DOHH2 (cell line): ENCODE measurements around the gene CTNNBIP1.

Experiments
- EZH2phosphoT487 ChIP-seq: fragments of 200-600 bp; sonication (generic); IDR thresholded peaks from 2 replicates; pipeline ENCODE4 v1.6.1; 2017; ENCODE audit warnings: borderline replicate concordance, mild to moderate bottlenecking, antibody characterized with exemption, low read length, moderate library complexity, mixed read lengths
- TF ChIP-seq, protein P1 (sequence below): fragments of 200-600 bp; sonication (generic); IDR thresholded peaks from one replicate; pipeline ENCODE4 v1.5.1; 2014; ENCODE audit warnings: antibody characterized with exemption, mild to moderate bottlenecking, low read depth, low read length; ENCODE audit not compliant: poor library complexity, severe bottlenecking

- TF ChIP-seq, protein P1, sequence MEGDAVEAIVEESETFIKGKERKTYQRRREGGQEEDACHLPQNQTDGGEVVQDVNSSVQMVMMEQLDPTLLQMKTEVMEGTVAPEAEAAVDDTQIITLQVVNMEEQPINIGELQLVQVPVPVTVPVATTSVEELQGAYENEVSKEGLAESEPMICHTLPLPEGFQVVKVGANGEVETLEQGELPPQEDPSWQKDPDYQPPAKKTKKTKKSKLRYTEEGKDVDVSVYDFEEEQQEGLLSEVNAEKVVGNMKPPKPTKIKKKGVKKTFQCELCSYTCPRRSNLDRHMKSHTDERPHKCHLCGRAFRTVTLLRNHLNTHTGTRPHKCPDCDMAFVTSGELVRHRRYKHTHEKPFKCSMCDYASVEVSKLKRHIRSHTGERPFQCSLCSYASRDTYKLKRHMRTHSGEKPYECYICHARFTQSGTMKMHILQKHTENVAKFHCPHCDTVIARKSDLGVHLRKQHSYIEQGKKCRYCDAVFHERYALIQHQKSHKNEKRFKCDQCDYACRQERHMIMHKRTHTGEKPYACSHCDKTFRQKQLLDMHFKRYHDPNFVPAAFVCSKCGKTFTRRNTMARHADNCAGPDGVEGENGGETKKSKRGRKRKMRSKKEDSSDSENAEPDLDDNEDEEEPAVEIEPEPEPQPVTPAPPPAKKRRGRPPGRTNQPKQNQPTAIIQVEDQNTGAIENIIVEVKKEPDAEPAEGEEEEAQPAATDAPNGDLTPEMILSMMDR = no peak
- TF ChIP-seq EZH2phosphoT487 = no peak
These were observed at the start of gene CTNNBIP1 for GRCh38 chr1:9910076-9910422.
